ENCODE data around the gene WAPL.
A peak's percentile ranks its signal among the peaks of the same experiment; 100 is the strongest.
"Not testable (repeated sequence)": the region's sequence is repeated elsewhere in the genome, so short reads cannot be mapped to it uniquely, and the experiment has no call there.

WAPL gene, protein sequence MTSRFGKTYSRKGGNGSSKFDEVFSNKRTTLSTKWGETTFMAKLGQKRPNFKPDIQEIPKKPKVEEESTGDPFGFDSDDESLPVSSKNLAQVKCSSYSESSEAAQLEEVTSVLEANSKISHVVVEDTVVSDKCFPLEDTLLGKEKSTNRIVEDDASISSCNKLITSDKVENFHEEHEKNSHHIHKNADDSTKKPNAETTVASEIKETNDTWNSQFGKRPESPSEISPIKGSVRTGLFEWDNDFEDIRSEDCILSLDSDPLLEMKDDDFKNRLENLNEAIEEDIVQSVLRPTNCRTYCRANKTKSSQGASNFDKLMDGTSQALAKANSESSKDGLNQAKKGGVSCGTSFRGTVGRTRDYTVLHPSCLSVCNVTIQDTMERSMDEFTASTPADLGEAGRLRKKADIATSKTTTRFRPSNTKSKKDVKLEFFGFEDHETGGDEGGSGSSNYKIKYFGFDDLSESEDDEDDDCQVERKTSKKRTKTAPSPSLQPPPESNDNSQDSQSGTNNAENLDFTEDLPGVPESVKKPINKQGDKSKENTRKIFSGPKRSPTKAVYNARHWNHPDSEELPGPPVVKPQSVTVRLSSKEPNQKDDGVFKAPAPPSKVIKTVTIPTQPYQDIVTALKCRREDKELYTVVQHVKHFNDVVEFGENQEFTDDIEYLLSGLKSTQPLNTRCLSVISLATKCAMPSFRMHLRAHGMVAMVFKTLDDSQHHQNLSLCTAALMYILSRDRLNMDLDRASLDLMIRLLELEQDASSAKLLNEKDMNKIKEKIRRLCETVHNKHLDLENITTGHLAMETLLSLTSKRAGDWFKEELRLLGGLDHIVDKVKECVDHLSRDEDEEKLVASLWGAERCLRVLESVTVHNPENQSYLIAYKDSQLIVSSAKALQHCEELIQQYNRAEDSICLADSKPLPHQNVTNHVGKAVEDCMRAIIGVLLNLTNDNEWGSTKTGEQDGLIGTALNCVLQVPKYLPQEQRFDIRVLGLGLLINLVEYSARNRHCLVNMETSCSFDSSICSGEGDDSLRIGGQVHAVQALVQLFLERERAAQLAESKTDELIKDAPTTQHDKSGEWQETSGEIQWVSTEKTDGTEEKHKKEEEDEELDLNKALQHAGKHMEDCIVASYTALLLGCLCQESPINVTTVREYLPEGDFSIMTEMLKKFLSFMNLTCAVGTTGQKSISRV (N-terminal part only)

DNA sequence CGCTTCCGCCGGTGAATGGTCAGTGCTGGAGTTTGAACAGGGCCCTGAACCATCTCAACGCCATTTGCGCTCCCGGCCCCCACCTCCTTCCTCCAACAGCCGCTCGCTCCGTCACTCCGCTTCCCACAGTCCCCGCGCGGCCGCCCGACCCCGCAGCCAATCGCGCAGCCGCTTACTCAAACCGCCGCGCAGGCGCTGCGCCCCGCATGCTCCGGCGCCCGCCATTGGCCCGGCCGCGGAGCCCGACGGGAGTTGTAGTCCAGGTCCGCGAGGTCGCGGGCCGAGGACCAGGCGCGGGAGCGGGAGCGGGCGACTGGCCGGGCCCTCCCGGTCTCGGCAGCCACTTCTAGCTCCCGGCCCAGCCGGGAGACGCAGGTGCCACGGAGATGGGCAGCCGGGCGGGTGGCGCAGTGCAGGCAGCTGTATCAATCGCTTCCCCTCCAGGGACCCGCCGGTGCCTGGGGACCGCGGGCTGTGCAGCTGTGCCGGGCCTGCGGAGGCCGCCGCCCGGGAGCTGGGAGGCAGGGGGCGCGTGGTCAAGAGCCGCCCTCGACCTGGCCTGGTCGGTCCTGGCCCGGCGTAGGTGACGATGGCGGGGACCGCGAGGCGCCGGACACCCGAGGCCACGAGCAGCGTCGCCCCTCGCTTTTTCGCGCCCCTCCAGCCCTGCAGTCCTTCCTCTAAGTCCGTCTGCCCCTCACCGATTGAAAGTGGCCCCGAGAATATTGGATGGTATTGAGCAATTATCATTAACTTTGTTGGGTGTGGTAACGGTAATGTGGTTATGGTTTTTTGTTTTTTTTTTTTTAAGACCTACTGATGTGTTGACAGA, at the start of gene WAPL:
TSS of gene WAPL (minus strand) at position 115 of the 832 bp plus-strand sequence. CDS start 3,723 bp downstream, outside the sequence.
- FAIRE-seq, result no peak

DNA sequence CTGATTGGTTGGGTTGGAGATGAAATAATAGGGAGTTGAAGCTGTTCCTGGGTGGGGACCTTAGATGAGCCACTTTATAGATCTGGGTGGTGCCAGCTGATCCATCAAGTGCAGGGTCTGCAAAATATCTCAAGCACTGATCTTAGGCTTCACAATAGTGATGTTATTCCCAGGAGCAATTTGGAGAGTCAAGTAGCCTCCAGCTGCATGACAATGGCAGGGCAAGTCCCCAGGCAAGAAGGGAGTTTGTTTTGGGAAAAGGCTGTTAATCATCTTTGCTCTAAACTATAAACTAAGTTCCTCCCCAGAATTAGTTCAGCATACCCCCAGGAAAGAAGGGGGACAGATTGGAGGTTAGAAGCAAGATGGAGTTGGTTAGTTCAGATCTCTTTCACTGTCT, 47.7 kb upstream of the WAPL start:
- FAIRE-seq, result no peak
- DNase-seq (ENCODE audit: low spot score), result no peak

More for the DNA sequence above, at the start of gene WAPL:
- peak; percentile 84 for DNase-seq (ENCODE audit: low spot score)

DNA sequence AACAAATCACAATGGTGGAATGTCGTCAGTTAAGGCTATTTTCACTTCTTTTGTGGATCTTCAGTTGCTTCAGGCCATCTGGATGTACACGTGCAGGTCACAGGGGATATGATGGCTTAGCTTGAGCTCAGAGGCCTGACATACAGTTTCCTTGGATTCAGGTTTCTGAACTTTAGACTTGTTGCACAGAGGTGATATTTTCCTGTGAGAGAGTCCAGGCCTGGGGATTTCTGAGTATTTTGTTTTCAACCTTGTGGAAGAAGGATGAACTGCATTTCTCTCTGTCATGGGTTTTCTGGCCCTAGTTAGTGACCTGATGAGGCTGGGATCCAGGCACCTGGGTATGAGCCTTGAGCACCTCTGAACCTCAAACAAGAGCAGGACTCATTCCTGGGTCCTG, 44.9 kb upstream of the WAPL start:
- not testable (repeated sequence) for FAIRE-seq

DNA sequence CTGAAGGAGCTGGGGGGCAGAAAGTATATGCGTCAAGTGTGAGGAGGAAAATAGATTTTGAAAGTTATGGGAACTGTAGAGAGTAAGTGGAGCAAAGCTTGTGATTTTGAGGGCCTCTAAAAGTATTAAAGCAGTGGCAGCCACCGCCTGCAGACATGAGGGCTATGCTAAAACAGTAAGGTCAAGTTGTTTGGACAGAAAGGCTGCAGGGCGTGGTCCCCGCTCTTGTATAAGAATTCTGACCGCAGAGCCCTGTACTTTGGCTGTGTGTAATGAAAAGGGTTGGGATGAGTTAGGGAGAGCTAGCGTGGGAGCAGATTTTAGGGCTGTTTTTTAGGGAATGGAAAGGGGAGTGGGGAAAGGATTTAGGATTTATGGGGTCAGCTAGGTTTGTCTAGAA, 41.7 kb upstream of the WAPL start:
- not testable (repeated sequence) for DNase-seq (ENCODE audit: low spot score); FAIRE-seq

More for the DNA sequence above, 44.9 kb upstream of the WAPL start:
- not testable (repeated sequence) for DNase-seq (ENCODE audit: low spot score)

DNA sequence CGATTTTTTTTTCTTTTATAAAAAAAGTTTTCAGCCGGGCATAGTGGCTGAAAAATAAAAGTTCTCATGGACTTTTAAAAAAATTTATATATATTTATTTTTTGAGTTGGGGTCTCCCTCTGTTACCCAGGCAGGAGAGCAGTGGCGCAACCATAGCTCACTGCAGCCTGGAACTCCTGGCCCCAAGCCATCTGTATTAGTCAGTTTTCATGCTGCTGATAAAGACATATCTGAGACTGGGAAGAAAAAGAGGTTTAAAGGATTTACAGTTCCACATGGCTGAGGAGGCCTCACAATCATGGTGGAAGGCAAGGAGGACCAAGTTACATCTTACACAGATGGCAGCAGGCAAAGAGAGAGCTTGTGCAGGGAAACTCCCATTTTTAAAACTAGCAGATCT, 37.1 kb upstream of the WAPL start:
- not testable (repeated sequence) for DNase-seq (ENCODE audit: low spot score); FAIRE-seq

DNA sequence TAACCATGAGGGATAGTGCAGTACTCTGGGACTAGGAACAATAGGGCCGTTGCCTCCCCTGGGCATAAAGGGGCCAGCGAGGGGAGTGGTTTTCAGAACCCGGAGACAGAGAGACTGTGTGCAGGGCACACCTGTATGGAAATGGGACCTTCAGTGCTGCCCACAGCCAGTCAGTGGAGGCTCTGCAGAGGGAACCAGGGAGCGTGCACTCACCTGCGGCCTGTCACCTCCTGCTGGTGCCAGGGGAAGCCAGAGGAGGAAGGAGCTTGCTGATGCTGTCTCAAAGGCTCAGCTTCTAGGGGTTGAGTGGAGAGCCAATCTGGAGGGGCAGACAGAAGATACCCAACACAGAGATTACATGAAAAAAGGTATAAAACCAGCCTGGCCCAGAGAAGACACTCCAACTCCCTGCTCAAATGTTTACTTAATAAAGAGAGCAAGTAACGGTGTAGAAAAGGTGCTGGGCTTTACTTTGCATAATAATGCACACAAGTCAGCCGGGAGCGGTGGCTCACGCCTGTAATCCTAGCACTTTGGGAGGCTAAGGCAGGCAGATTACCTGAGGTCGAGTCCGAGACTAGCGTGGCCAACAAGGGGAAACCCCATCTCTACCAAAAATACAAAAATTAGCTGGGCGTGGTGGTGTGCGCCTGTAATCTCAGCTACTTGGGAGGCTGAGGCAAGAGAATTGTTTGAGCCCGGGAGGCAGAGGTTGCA, 35.5 kb upstream of the WAPL start:
- DNase-seq (ENCODE audit: low spot score) (no peak), FAIRE-seq (no peak)

DNA sequence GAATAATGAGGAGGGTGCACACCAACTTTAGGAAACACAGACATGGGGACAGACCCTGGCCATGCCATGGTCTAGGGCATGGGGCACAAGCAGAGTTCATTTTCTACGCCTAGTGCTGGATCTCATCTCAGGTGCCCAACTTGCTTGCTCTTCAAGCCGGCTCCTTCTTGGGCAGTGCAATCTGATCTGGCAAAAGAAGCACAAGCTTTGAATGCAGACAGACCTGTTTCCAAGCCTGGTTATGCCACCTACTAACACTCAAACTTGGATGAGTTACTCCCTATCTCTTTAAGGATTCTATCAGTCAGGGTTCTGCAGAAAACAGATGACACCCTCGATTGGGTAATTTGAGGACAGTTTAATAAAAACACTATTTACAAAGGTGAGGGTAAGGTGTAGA, 34.9 kb upstream of the WAPL start:
- DNase-seq (ENCODE audit: low spot score) (no peak), FAIRE-seq (no peak)

DNA sequence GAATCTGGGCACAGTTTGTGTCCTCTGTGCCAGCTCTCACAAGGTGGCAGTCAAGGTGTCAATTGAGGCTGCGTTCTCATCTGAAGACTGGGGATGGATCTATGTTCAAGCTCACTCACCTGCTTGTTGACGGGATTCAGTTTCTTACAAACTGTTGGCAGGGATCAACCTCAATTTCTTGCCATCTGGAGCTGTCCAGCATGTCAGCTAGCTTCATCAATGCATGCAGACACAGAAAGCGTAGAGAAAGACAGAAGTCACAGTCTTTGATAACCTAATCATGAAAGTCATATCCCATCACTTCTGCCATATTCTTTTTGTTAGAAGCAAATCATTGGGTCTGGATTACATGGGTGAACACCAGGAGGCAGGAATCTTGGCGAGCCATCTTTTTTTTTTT, 32.0 kb upstream of the WAPL start:
- DNase-seq (ENCODE audit: low spot score), result no peak
- FAIRE-seq, result no peak

DNA sequence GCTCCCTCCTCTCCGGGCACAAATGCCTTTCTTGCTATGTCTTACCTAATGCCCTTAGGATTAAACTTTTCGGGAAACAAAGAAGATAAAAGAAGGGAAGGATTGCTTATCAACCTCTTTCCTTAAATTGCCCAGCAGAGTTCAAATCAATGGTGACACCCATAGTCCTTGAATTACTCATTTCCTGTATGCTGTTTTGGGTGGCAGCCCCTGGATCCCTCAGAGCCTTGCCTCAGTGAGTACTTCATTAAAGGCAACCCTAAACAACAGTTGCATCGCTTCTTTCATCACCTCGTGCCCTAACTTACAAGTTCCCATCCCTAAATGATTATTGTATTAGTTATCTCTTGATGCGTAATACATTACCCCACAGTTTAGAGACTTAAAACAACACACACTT, 31.6 kb upstream of the WAPL start:
- FAIRE-seq (no peak), DNase-seq (ENCODE audit: low spot score) (no peak)

DNA sequence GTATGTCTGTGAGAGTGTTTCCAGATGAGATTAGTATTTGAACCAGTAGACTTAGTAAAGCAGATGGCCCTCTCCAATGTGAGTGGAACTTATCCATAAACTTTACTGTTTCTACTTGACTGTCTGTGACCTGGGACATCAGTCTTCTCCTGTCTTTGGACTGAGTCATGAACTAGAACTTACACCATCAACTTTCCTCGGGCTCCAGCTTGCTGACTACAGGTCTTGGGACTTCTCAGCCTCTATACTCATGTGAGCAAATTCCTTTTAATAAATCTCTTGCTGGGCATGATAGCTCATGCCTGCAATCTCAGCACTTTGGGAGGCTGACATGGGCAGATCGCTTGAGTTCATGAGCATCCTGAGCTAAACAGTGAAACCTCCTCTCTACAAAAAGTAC, 25.7 kb upstream of the WAPL start:
- no peak for FAIRE-seq
- no peak for DNase-seq (ENCODE audit: low spot score)

DNA sequence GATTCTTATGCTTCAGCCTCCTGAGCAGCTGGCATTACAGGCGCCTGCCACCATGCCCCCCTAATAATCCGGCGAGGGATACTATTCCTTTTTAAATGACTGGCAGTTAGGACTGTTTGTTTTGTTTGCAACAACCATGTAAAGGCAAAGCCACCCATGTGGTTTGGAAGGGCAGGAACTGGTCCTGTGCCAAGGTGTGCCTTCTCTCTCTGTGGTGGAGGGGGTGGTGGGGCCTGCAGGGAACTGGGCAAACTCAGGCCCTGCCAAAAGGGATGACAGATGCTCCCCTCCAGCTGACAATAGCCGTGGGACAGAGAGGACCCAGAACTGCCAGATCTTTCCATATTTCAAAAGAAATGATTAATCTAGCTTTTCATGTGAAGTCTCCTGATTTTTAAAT, 23.5 kb upstream of the WAPL start:
- DNase-seq (ENCODE audit: low spot score), result no peak
- no peak for FAIRE-seq

DNA sequence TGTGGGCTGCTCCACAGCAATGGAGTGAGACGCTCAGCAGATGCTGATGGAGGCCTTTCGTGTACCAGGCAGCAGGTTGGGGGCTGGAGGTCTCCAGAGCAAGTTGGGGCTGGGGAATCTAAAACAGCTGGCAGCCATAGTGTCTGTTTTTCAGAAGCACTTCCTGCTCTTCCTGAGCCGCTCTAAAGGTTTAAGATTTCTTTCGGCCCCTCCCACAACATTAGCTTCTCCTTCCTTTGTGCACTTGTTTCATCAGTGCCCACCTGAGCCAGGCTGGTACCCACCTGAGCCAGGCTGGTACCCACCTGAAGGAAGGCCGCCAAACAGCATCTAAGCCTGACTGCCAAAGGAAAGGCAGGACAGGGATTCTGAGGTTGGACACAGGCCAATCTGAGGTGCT, 18.4 kb upstream of the WAPL start:
- FAIRE-seq, result no peak

DNA sequence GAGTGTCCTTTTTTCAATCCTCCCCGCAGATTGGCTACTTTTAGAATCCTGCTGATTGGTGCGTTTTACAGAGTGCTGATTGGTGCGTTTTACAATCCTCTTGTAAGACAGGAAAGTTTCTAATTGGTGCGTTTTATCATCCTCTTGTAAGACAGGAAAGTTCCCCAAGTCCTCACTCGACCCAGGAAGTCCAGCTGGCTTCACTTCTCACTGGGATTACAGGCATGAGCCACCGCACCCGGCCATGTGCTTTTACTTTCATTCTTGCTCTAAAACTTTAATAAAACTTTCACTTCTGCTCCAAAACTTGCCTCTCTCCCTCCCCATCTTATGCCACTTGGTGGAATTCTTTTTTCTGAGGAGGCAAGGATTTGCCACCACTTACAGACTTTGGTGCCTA, 17.0 kb upstream of the WAPL start:
- DNase-seq (ENCODE audit: low spot score), result no peak
- FAIRE-seq, result no peak

More for the DNA sequence above, 18.4 kb upstream of the WAPL start:
- DNase-seq (ENCODE audit: low spot score), result no peak

DNA sequence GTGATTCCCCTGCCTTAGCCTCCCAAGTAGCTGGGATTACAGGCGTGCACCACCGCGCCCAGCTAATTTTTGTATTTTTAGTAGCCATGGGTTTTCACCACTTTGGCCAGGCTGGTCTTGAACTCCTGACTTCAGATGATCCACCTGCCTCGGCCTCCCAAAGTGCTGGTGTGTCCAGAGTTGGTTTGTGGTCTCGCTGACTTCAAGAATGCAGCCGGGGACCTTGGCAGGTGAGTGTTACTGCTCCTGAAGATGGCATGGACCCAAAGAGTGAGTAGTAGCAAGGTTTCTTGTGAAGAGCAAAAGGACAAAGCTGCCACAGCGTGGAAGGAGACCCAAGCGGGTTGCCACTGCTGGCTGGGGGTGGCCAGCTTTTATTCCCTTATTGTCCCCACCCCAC, 16.4 kb upstream of the WAPL start:
- not testable (repeated sequence) for FAIRE-seq; DNase-seq (ENCODE audit: low spot score)

DNA sequence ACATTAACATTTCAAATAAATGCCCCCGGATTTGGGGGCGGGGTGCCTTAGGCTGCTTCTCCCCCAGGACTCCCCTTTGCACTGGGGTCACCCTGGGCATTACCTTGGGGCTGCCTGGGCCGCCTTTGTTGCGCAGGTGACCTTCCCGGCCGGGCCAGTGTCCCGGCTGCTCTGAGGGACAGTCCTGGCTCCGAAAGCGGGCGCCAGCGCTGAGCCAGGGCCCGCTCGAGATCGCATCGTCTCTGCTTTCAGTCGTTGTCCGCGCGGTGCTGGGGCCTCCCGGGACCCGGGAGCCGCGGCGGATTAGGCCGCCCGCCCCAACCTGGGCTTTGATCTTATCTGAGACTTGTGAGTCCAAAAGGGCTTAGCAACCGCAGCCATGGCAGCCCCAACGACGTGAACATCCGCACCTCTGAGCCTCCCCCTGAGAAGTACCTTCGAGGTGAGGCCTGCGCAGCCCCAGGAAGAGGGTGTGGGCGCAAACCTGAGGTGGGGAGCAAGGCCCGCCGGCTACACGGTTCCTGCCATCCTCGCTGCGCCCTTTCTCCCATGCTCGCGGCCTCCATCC, 14.8 kb upstream of the WAPL start:
- FAIRE-seq (no peak), DNase-seq (ENCODE audit: low spot score) (no peak)

DNA sequence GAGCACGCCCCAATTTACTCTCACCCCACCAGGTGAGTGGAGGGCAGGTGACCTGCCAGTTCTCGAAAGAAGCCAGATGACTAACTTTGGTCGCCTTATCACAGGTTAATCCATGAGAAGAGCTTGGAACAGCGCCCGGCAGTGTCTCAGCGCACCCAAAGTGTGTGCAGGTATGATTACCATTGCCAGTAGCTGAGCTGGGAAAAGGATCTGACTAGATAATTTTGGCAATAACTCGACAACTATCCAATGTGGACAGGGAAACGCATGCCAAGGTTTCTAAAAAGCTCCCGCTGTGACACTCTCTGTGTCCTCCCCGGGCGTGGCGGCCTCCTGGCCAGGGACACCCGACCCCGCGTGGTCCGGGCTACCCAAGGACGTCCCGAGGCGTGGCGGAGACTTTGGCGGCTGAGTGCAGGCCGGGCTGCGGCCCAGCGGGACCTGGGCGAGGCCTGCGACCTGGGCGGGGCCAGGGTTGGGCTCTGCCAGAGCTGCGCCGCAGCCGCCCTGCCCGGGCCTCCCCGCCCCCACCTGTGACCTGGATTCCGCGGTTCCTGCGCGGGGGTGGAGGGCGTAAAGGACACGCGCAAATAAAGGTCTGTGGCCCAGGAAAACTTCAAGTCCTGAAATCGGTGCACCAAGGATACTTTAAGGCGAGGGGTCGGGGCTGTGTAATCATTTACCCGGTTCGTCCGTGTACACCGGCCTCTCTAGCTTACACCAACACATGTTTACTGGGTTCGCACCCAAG, 13.7 kb upstream of the WAPL start:
- no peak for DNase-seq (ENCODE audit: low spot score)
- FAIRE-seq, result no peak

DNA sequence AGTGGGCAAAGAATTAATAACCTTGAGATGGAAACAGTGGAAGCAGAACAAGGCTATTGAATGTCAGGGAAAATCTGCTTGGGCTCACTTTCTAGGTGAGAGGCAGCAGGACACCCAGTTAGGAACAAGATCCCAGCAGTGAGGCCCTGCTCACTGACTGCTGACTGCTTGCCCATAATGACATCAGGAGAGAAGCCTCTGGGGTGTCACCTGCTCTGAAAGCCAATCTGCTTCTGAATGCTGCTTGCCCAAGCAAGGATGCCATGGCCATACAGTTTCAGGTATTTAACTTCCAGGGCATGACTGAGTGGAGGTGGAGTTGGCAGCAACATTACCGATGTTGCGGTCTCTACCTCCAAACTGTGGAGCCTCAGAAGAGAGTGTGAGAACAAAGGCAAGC, 11.7 kb upstream of the WAPL start:
- FAIRE-seq, result no peak
- no peak for DNase-seq (ENCODE audit: low spot score)

DNA sequence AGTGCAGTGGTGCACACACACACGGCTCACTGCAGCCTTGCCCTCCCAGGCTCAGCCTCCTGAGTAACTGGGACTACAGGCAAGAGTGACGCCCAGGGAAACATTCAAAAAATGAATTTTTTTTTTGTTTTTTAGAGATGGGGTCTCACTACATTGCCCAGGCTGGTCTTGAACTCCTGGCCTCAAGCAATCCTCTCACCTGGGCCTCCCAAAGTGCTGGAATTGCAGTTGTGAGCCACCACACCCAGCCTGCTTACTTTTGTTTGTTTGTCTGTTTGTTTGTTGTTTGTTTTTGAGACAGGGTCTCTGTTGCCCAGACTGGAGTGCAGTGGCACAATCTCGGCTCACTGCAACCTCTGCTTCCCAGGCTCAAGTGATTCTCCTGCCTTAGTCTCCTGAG, 7.1 kb upstream of the WAPL start:
- not testable (repeated sequence) for DNase-seq (ENCODE audit: low spot score); FAIRE-seq

DNA sequence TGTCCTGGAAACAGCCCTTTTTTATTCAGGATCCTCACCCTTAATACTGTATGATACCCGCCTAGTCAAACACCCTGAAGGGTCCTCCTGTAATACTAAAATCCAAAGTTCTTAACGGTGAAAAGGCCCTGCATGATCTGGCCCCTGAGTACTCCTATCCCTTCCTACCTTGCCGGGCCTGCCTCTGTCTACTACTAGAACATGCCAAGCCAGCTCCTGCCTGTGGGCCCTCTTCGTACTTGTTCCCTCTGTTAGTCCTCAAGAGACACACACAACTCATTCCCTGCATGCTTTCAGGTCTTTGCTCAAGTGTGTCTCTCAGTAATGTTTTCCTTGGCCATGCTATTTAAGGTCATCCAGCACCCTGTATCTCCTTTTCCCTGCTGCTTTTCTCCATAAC, 5.0 kb upstream of the WAPL start:
- no peak for DNase-seq (ENCODE audit: low spot score)
- no peak for FAIRE-seq
